Fibroblast of upper back skin (primary cell): Measurements from ENCODE around the gene FAM89B.
"Not testable (repeated sequence)": the region's sequence is repeated elsewhere in the genome, so short reads cannot be mapped to it uniquely, and the experiment has no call there.

ENCODE experiments used
- DNase-seq: peaks from one replicate; pipeline ENCODE4 v3.0.0-alpha.2; 2013

Gene FAM89B

DNA sequence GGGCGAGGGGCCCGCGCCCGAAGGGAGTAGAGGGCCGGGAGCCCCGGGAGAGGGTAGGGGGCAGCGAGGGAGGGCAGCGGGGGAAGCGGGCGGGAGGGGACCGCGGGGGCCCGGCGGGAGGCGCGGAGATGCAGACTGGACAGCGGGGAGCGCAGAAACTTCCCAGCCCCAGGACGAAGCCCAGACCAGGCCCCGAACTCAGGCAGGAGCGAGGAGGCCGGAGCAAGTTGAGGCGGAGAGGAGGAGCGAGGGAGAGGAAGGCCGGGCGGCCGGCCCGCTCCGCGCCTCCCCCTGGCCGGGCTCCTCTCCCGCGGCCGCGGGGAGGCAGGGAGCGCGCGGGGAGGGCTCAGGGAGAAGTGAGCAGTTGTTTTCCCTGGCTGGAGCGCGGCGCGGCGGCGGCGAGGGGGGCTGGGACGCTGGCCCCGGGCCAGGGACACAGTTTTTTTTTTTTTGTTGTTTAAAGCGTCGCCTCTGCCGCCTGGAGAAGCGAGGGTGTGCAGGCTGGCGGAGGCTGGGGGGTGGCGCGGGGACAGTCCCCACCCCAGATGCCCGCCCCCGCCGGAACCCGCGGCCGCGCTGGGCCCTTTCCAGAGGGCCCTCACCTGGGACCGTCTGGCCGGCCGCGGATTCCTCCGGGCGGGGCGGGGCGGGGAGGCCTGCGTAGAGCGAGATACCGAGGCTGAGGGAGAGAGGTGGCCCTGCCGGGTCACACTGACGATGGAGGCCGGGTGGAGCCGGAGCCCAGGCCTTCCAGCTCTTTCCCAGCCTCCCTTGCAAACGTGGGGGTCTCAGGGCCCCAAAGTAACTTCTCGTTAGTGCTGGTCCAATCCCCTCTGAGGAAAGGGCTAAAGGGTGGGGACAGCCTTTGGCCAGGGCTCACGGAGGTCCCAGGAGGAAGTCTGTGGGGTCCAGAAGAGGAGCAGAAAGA lies 14.1 kb upstream of the FAM89B start, which contains the start of gene LTBP3:
Gene LTBP3 (minus strand): TSS at position 358 of the 928 bp plus-strand sequence. CDS start 400 bp downstream, outside the sequence.
- peak; percentile 87 for DNase-seq

GRCh38 chr11:65558930-65559509 lies 13.3 kb upstream of the FAM89B start:
- DNase-seq = peak; percentile 64

DNA sequence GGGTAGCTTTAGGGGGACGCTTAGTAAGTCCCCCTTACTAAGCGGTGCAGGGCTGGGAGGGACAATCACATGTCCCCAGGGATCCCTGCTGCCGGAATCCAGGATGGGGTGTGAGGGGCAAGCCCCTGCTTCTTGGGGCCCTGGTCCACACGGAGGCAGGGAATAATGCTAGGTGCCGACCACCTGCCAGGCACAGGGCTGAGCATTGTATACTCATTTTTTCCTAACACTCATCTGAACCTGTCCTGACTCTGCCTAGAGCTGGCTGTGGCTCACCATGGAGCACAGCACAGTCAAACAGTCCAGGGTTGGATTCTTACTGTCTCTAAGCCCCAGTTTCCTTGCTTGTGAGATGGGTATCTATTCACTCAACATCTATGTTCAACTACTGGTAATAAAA lies 12.8 kb upstream of the FAM89B start:
- DNase-seq = peak; percentile 25

GRCh38 chr11:65559951-65560537 lies 12.3 kb upstream of the FAM89B start:
- DNase-seq = peak; percentile 50

- peak; percentile 79 for DNase-seq
Measured at GRCh38 chr11:65560555-65561418, 11.6 kb upstream of the FAM89B start.

DNA sequence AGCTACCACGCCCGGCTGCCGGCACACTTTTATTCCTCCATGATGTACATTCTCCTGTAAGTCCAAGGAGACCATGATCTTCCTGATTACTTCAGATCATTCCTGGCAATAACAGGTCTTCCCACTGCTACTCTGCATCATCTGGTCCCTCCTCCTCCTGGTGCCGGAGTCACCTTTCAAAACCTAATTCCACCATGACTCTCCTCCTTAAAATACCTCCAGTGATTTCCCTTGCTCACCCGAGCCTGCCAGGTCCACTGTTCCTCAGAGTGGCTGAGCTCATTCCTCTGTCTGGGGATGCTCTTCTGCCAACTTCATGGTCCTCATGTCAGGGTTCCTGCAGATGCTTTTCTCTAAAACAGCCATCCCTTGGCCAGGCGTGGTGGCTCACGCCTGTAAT lies 10.3 kb upstream of the FAM89B start:
- no peak for DNase-seq

GRCh38 chr11:65562788-65563187 lies 9.6 kb upstream of the FAM89B start:
- no peak for DNase-seq

- no peak for DNase-seq
Measured at GRCh38 chr11:65563601-65564000, 8.7 kb upstream of the FAM89B start.

DNA sequence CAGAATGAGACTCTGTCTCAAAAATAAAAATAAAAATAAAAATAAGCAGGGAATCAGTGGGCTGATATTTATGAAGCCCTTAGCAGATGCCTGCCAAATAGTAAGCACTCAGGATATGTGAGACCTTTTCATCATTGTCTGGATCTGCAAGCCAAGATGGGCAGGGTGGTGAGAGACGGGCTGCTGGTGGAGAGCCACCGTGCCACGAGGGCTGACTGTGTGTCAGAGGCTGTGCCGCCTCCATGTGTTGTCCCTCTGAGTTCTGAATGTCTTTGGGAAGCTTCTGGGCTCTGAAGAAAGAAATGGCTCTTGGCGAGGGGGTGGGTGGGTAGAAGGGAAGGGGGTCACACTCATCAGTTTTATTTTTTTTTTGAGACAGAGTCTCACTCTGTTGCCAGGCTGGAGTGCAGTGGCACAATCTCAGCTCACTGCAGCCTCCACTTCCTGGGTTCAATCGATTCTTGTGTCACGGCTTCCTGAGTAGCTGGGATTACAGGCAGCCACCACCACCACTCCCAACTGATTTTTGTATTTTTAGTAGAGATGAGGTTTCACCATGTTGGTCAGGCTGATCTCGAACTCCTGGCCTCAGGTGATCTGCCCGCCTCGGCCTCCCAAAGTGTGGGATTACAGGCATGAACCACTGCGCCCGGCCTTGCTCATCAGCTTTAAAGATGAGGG lies 7.3 kb upstream of the FAM89B start:
- not testable (repeated sequence) for DNase-seq

- no peak for DNase-seq
Measured at GRCh38 chr11:65565624-65566453, 6.5 kb upstream of the FAM89B start.

DNA sequence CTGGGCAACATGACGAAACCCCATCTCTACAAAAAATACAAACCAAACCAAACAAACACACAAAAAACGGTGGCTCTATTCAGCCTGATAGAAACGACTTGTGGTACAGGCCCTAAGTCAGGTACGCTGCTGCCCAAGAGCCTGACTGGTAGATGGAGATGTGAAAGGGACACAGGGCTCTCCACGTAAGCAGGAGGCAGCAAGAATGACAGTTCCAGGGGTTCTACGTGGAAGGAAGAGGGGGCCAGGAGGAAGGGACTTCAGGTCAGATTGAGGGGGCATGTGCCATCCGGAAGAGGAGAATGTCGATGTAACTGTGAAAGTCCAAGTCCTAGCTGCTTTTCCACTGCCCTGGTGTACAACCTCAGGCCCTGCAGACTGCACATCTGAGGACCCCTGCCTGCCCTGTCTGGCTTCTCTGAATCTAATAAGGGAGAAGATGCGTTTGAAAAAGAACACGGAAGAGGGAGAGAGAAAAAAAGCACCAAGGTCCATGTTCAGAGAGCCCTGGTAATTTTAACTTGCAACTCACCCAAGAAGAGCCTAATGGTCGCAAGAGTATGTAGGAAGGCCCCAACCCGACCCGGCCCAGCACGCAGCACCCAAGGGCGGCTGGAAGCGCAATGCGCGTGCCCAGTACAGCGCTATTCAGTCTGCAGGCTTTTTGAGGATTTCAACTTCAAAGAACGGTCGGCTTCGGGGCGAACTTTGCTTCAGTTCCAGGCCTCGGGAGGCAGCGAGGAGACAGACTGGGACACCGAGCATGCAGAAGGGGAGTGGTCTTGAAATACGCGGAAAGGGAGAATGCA lies 3.0 kb upstream of the FAM89B start:
- DNase-seq = no peak

DNA sequence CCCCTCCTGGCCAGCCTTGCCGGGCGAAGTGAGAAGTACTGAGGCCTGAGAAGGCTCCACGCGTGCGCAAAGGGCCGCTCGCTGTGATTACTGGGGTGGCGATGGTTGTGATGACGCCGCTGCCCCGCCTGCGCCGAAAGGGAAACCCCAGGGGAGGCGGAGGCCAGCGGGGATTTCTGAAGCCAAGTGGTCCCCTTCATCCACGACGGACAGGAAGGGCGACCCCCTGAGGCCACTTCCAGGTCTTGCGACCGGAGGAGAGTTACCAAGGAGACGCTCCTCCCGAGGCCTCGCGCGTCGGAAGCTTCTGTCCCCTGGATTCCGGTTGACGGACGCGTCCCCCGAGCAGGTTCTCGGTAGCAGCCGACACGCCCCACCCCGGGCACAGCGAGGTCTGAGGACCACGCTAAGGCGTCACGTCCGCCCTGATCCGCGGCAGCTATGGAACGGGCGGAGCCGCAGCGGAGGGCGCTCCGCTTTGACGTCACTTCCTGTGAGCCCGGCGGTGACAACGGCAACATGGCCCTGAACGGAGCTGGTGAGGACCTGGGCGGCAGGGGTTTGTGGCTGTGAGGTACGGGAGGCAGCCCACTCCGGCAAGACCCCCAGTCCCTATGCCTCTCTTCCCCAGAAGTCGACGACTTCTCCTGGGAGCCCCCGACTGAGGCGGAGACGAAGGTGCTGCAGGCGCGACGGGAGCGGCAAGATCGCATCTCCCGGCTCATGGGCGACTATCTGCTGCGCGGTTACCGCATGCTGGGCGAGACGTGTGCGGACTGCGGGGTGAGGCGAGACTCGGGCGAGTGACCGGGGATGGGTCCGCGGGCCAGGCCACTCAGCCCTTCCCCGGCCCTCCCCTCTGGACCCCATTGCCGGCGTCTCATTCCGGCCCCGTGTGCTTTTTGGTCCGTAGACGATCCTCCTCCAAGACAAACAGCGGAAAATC lies 2.1 kb upstream of the FAM89B start, which contains the start of gene ZNRD2:
Gene ZNRD2 (plus strand): TSS at position 505 of the 946 bp plus-strand sequence. CDS start 15 bp downstream, at position 520.
- peak; percentile 98 for DNase-seq

DNA sequence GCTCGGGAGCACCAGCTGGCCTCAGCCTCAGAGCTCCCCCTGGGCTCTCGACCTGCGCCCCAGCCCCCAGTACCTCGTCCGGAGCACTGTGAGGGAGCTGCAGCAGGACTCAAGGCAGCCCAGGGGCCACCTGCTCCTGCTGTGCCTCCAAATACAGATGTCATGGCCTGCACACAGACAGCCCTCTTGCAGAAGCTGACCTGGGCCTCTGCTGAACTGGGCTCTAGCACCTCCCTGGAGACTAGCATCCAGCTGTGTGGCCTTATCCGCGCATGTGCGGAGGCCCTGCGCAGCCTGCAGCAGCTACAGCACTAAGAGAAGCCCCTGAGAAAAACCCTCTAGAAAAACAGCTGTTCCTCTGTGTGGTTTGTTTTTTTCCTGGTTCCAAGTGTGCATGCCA lies 918 bp upstream of the FAM89B start:
- no peak for DNase-seq

DNA sequence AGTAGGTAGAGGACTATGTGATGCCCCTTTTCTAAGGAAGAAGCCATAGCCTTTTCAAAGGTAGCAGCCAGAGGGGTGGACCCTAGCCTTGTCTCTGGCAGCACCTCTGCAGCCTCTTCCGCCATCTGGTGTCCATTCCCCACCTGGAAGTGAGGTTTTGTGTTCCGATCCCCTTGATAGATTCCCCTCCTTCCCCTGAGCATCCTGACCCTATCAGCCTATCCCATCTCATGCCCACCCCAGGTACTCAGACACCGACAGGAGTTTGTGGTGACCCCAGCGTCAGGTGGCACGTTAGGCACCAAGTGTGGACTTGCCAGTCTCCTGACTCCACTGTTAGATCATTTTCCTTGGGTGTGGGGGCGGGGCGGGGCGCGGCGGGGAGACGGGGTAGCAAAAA lies 398 bp upstream of the FAM89B start:
- peak; percentile 54 for DNase-seq

- no peak for DNase-seq
Measured at GRCh38 chr11:65573391-65574079, 1.2 kb downstream of the FAM89B start.

DNA sequence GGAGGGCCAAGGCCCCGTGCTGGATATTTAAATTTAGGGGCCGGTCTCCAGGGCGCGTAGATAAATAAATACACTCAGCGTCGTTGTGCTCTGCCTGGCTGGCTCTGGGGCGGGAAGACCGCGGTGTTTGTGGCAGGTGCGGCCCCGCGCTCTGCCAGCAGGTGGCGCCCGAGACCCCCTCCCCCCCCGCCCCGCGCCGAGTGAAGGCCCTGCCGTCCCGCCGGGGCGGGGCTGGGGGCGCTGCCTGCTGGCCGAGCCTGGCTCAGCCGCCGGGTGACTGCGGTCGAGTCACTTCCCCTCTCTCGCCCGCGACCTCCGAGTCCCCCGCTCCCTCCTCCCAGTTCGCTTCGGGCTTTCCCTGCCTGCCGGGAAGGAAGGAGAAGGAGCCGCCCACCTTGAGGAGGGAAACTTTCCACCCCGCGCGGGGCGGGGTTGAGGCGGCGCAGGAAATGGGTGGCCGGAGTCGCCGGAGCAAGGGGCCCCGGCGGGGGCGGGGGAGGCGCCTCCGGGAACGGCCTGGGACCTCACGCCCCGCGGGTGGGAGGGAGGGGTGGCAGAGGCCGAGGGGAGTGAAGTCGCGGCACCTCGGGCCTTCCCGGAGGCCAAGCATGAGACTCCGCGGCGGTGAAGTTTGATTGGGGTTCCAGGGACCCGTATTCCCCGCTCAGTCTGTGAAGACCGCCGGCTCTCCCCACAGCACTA lies 1.9 kb downstream of the FAM89B start:
- peak; percentile 93 for DNase-seq

DNA sequence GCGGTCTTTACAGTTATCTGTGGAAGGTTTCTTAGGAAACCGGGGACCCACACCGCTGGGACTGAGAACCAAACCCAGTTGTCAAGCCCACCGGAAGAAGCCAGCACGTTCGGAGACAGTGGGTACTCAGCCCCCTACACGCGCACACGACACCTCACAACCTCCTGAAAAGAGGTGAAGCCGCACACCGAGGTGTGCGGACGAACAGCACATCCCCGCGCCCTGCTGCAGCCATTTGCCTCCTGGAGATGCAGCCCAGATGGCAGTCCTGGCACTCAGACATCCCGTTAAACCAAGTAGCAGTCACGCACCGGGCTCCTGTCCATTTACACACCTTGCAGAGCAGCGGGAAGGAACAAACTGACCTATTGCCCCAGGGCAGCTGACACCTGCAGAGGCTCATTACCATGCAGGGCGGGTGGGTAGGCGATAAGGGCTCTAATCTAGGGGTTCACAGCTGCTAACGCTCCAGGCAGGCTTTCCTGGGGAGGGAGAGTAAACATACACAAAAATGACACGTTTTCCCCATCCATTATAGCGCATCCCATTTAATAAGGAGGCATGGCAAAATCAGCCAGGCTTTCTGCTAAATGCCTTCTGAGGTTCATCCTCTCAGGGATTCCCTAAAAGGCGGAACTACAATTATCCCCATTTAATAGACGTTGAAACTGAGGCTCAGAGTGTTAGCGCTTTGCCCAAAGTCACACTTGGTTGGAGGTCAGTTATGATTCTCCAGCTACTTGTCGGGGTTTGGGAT lies 2.7 kb downstream of the FAM89B start:
- no peak for DNase-seq
